Bone marrow (tissue), 2 donors: Measurements from ENCODE around the gene ADAM12.
A peak's percentile ranks its signal among the peaks of the same experiment; 100 is the strongest.
"Not testable (repeated sequence)": the region's sequence is repeated elsewhere in the genome, so short reads cannot be mapped to it uniquely, and the experiment has no call there.

Experiments used
- DNase-seq, 2 donors: peaks; one replicate each; lab custom pipeline; 2025; lab: John Stamatoyannopoulos, UW

ADAM12 gene

GRCh38 chr10:126054191-126054590, 334.1 kb downstream of the ADAM12 start:
- no peak for DNase-seq

GRCh38 chr10:126052171-126052570, 336.1 kb downstream of the ADAM12 start:
- no peak for DNase-seq

GRCh38 chr10:126049759-126050700, 338.2 kb downstream of the ADAM12 start:
- no peak for DNase-seq

GRCh38 chr10:126047749-126048148, 340.5 kb downstream of the ADAM12 start:
- not testable (repeated sequence) for DNase-seq

GRCh38 chr10:126046831-126047230, 341.4 kb downstream of the ADAM12 start:
- DNase-seq = no peak

- DNase-seq = no peak
Observed at GRCh38 chr10:126045861-126046260, 342.4 kb downstream of the ADAM12 start.

GRCh38 chr10:126043389-126043788, 344.9 kb downstream of the ADAM12 start:
- no peak for DNase-seq

GRCh38 chr10:126042906-126043305, 345.4 kb downstream of the ADAM12 start:
- DNase-seq = no peak

GRCh38 chr10:126042354-126042753, 345.9 kb downstream of the ADAM12 start:
- no peak for DNase-seq

- peak; percentile 64 to 70 for DNase-seq
Observed at GRCh38 chr10:126041804-126042231, 346.5 kb downstream of the ADAM12 start.

GRCh38 chr10:126041117-126041516, 347.2 kb downstream of the ADAM12 start:
- DNase-seq = no peak

- no peak for DNase-seq
Observed at GRCh38 chr10:126037946-126038345, 350.3 kb downstream of the ADAM12 start.

GRCh38 chr10:126036515-126036914, 351.8 kb downstream of the ADAM12 start:
- DNase-seq = no peak

- no peak for DNase-seq
Observed at GRCh38 chr10:126034586-126034985, 353.7 kb downstream of the ADAM12 start.

- no peak for DNase-seq
Observed at GRCh38 chr10:126029999-126030398, 358.3 kb downstream of the ADAM12 start.

GRCh38 chr10:126027692-126028091, 360.6 kb downstream of the ADAM12 start:
- no peak for DNase-seq

GRCh38 chr10:126022841-126023240, 365.4 kb downstream of the ADAM12 start:
- DNase-seq = no peak

- DNase-seq = no peak
Observed at GRCh38 chr10:126021833-126022500, 366.3 kb downstream of the ADAM12 start.

- no peak for DNase-seq
Observed at GRCh38 chr10:126017961-126018560, 370.2 kb downstream of the ADAM12 start.

- no peak for DNase-seq
Observed at GRCh38 chr10:126016882-126017281, 371.4 kb downstream of the ADAM12 start.

GRCh38 chr10:126016156-126016805, 372.0 kb downstream of the ADAM12 start:
- DNase-seq = no peak

GRCh38 chr10:126015413-126015812, 372.9 kb downstream of the ADAM12 start:
- no peak for DNase-seq
